ENCODE data around the gene KNDC1. TPM values are rescaled to one million over a fixed set of nuclear protein-coding genes. Genes with fewer than 3 reads are reported as not detected.

KNDC1 gene
- total and polyA plus RNA-seq, 2 of the 4 experiments (the other 2 are of a cell fraction) = 0.18 to 1.1 TPM

DNA sequence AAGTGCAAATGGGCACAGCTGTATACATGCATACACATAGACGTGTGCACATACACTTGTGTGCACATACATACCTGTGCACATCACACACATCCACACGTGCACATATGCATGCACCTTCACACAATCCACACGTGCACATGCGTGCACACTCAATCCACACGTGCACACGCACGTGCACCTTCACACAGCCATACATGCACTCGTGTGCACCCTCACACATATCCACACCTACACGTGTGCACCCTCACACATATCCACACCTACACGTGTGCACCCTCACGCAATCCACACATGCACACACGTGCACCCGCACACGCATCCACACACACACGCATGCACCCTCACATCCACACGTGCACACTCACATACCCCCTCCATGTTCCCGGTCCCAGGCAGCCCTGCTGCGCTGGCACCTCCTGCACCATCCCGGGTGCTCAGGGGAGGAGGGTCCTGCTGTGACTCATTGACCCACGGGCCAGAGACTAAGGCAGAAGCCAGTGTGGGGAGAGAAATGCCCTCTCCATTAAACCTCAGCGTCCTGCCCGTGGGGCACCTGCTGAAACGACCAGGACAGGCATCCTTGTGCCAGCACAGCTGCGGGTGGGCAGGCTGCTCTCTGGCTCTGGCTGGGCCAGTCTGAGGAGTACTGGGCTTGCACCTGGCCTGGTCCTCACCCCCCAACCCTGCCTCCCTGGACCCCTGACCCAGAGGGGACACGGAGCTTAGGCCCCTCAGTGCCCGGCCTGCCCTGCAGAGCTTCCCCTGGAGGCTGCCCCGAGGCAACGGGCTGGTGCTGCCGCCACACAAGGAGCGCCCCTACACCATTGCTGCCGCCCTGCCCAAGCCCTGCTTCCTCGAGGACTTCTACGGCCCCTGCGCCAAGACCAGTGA lies 52.2 kb downstream of the KNDC1 start (continued):
- TF ChIP-seq, protein P1, sequence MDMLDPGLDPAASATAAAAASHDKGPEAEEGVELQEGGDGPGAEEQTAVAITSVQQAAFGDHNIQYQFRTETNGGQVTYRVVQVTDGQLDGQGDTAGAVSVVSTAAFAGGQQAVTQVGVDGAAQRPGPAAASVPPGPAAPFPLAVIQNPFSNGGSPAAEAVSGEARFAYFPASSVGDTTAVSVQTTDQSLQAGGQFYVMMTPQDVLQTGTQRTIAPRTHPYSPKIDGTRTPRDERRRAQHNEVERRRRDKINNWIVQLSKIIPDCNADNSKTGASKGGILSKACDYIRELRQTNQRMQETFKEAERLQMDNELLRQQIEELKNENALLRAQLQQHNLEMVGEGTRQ (IDR thresholded peaks at IDR 0.05; ENCODE audit: low read depth, low read length) = no peak

DNA sequence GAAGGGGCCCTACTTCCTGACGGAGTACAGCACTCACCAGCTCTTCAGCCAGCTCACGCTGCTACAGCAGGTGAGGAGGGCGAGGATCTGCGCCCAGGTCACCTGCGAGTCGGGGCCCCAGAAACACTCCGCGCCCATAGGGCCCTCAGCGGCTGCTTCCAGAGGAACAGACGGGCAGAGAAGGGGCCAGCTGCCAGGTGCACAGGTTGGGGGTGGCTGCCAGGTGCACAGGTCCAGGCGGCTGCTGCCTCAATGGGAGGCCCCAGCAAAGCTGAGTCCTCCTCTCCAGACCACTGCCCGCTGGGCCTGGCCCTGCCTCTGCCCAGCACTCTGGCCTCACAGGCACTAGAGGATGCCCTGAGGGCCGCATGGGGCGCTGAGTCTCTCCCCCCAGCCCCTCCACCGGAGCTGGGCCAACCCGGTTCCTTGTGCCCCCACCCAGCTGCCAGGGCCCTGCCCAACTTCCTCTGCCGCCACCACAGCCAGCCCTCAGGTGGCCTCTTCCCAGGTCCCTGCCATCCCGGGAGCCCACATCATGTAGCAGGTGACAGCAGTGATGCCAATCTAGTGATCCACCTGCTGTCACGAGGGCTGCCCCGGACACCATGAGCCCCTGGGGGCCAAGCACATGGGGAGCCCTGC lies 53.0 kb downstream of the KNDC1 start:
- H3K27me3 ChIP-seq (ENCODE audit: control insufficient read depth, insufficient read depth, low read length) = no peaks in the 10 kb centered on the region
- no peak overlapping the region for H4K91ac ChIP-seq (ENCODE audit: insufficient read depth, low read depth, low read length)
- no peak overlapping the region for H2AFZ ChIP-seq (replicated peaks; ENCODE audit: low read length, poor library complexity)
- H3K18ac ChIP-seq (ENCODE audit: low read depth, low read length) = no peak overlapping the region
- no peaks in the 10 kb centered on the region for H3K36me3 ChIP-seq (ENCODE audit: control insufficient read depth, insufficient read depth, low read length)
- no peak overlapping the region for H4K5ac ChIP-seq (ENCODE audit: low read depth, low read length)
- no peak overlapping the region for H3K4ac ChIP-seq (ENCODE audit: low read depth, low read length)
- H3K9me1 ChIP-seq (ENCODE audit: insufficient read depth, low read length) = no peaks in the 10 kb centered on the region
- intact Hi-C loops (cut with micrococcal nuclease) = no loop called here
- ChIA-PET CTCF (no interaction called here), POLR2A (ENCODE audit: unreplicated experiment) (no interaction called here)
- H2BK20ac ChIP-seq (ENCODE audit: low read depth, low read length) = no peak overlapping the region
- no peak overlapping the region for H3K23ac ChIP-seq (ENCODE audit: low read depth, low read length)
- no peak overlapping the region for H3K56ac ChIP-seq (ENCODE audit: extremely low read depth, insufficient read depth, low read length)
- no peak overlapping the region for H2BK120ac ChIP-seq (ENCODE audit: low read depth, low read length)
- H2AK5ac ChIP-seq (ENCODE audit: low read depth, low read length) = no peak overlapping the region
- no peak overlapping the region for H4K8ac ChIP-seq (ENCODE audit: low read depth in 2 of 2, low read length in 2 of 2)
- H3K79me1 ChIP-seq (ENCODE audit: low read depth in 1 of 2, low read length in 2 of 2) = no peaks in the 10 kb centered on the region
- no peak overlapping the region for H2AK9ac ChIP-seq (replicated peaks; ENCODE audit: low read depth, low read length, poor library complexity)
- 90% methylated on average over 7 of the region's 20 CpGs; no CpG with 5 or more reads in 1 of the 2 experiments for WGBS, 2 experiments (ENCODE audit: extremely low coverage in 2 of 2, insufficient read length in 1 of 2)
- no peak overlapping the region for H3K14ac ChIP-seq (replicated peaks; ENCODE audit: low read depth, low read length)
- H3K9ac ChIP-seq (ENCODE audit: low read depth, low read length) = no peak overlapping the region
- no TSS peak for BruUV-seq (replicated peaks)
- DNase-seq = no peak
- H2BK5ac ChIP-seq (ENCODE audit: low read depth, low read length, poor library complexity, severe bottlenecking) = no peak overlapping the region
- H3K9me3 ChIP-seq (ENCODE audit: control insufficient read depth, insufficient read depth, low read length) = peaks cover 2% of the 10 kb centered on the region; the same call in 1 of the 2 replicates
- no peak for ATAC-seq (ENCODE audit: low read depth)
- H3K4me3 ChIP-seq (ENCODE audit: insufficient read depth, low read depth, low read length) = no peak overlapping the region
- no peak overlapping the region for H2BK15ac ChIP-seq (ENCODE audit: low read depth, low read length)
- no peaks in the 10 kb centered on the region for H4K20me1 ChIP-seq (ENCODE audit: insufficient read depth, low read length)
- H3K4me1 ChIP-seq (ENCODE audit: control insufficient read depth, insufficient read depth, low read length) = no peaks in the 10 kb centered on the region
- no peak overlapping the region for H3K4me2 ChIP-seq (ENCODE audit: low read depth, low read length)
- H3K27ac ChIP-seq (ENCODE audit: insufficient read depth, low read length) = no peak overlapping the region
- dilution Hi-C loops (cut with HindIII; ENCODE audit: low sequenced_read_pairs, unreplicated experiment) = no loop called here
- in situ Hi-C loops (cut with MboI; ENCODE audit: low sequenced_read_pairs) = no loop called here
- TF ChIP-seq, protein P1 (IDR thresholded peaks at IDR 0.05; ENCODE audit: low read depth, low read length) = no peak
- TF ChIP-seq CHD1 (IDR thresholded peaks at IDR 0.05; ENCODE audit: low read depth, low read length) (no peak), MAFK (IDR thresholded peaks at IDR 0.05; ENCODE audit: low read depth, low read length) (no peak), MAZ (IDR thresholded peaks at IDR 0.05; ENCODE audit: borderline replicate concordance, low read depth, low read length) (no peak), BHLHE40 (IDR thresholded peaks at IDR 0.05; ENCODE audit: low read depth, low read length) (no peak), SMC3 (IDR thresholded peaks at IDR 0.05; ENCODE audit: low read depth, low read length) (no peak), CEBPB (IDR thresholded peaks at IDR 0.05; ENCODE audit: low read depth, low read length) (no peak), RFX5 (IDR thresholded peaks at IDR 0.05; ENCODE audit: low read depth, low read length) (no peak), POLR2A (IDR thresholded peaks at IDR 0.05; ENCODE audit: low read depth, low read length) (no peak), MXI1 (IDR thresholded peaks at IDR 0.05; ENCODE audit: borderline replicate concordance, low read depth, low read length) (no peak)
- TF ChIP-seq, protein P2, sequence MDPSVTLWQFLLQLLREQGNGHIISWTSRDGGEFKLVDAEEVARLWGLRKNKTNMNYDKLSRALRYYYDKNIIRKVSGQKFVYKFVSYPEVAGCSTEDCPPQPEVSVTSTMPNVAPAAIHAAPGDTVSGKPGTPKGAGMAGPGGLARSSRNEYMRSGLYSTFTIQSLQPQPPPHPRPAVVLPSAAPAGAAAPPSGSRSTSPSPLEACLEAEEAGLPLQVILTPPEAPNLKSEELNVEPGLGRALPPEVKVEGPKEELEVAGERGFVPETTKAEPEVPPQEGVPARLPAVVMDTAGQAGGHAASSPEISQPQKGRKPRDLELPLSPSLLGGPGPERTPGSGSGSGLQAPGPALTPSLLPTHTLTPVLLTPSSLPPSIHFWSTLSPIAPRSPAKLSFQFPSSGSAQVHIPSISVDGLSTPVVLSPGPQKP (IDR thresholded peaks at IDR 0.05; ENCODE audit: borderline replicate concordance, low read depth, low read length) = no peak
